ENCODE measurements around the gene FBXL14.

Gene FBXL14

DNA sequence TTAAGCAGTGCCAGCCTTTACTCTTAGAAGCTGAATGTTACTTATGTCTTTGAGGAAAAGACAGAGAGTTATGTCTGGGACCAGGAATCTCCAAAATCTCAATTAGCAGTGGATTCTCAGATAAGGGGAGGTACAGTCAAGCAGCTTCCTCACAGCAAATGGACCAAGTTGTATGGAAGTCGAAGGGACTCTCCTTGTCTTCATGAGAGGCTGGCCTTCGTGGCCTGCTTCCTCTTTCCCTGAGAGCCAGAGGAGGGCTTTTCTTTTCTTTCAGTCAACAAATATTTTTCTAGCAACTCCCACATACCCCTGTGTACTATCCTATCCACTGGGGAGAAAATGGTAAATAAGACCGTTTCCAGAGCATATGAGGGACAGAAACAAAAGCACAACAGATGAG, 28.0 kb upstream of the FBXL14 start:
- Histone ChIP-seq H3K79me2 (ENCODE audit: control insufficient read depth, insufficient read depth, low read length, poor library complexity) (no peaks in the 10 kb centered on the region), H3K14ac (ENCODE audit: low read length) (no peak overlapping the region), H4K91ac (ENCODE audit: low read depth, low read length) (no peak overlapping the region), H3K9ac (ENCODE audit: low read length) (no peak overlapping the region), H2AFZ (ENCODE audit: insufficient read depth, low read length, poor library complexity) (no peak overlapping the region), H3K36me3 (ENCODE audit: control insufficient read depth in 1 of 2, insufficient read depth in 2 of 2, low read length in 2 of 2) (no peaks in the 10 kb centered on the region), H3K4me1 (ENCODE audit: control insufficient read depth in 1 of 2, insufficient read depth in 2 of 2, low read length in 2 of 2) (peaks cover 6 to 11% of the 10 kb centered on the region in 2 experiments), H2BK12ac (ENCODE audit: low read length) (no peak overlapping the region), H3K4ac (ENCODE audit: low read depth, low read length) (no peak overlapping the region), H3K79me1 (ENCODE audit: low read length) (no peaks in the 10 kb centered on the region), H4K8ac (ENCODE audit: low read depth, low read length) (no peak overlapping the region), H3K4me3 (ENCODE audit: low read depth, low read length) (no peak overlapping the region), H3K9me3 (ENCODE audit: insufficient read depth, low read depth, low read length) (no peaks in the 10 kb centered on the region), H3K23ac (ENCODE audit: low read length) (no peak overlapping the region), H3K18ac (ENCODE audit: low read length) (no peak overlapping the region), H2BK5ac (ENCODE audit: low read depth, low read length, poor library complexity) (no peak overlapping the region), H4K12ac (ENCODE audit: low read depth, low read length) (no peak overlapping the region), H2BK120ac (ENCODE audit: insufficient read depth, low read length, poor library complexity) (no peak overlapping the region), H3K27me3 (ENCODE audit: insufficient read depth, low read length) (no peaks in the 10 kb centered on the region), H2AK5ac (ENCODE audit: low read length) (no peak overlapping the region), H3K4me2 (ENCODE audit: low read length) (no peak overlapping the region), H3K27ac (ENCODE audit: low read depth, low read length) (no peak overlapping the region)
- WGBS (ENCODE audit: extremely low coverage, insufficient coverage, insufficient read length) = no CpG with 5 or more reads among the region's 3 CpGs
- DNase-seq = no peak

DNA sequence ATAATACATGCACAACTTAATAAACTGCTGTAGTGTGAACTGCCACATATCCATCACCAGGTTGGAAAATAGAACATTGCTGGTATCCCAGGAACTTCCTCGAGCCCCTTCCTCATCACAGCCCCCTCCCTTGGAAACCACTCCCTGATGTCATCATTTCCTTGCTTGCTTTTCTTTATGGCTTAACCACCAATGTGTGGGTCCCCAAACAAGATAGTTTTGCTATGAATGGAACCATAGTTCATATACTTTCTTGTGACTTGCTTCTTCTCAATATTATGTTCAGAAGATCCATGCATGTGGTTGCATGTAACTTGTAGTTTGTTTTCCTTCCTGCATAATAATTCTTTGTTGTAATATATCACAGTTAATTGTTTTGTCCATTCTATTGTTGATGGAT, 25.7 kb upstream of the FBXL14 start:
- WGBS (ENCODE audit: extremely low coverage, insufficient coverage, insufficient read length) = no CpG with 5 or more reads among the region's 1 CpG

GRCh38 chr12:1619587-1619986, 25.2 kb upstream of the FBXL14 start:
- Histone ChIP-seq H4K8ac (ENCODE audit: low read depth, low read length) (no peak overlapping the region), H3K9ac (ENCODE audit: low read length) (no peak overlapping the region), H3K27ac (ENCODE audit: low read depth, low read length) (no peak overlapping the region), H2AK5ac (ENCODE audit: low read length) (no peak overlapping the region), H2AFZ (ENCODE audit: insufficient read depth, low read length, poor library complexity) (no peak overlapping the region), H2BK120ac (ENCODE audit: insufficient read depth, low read length, poor library complexity) (no peak overlapping the region), H3K18ac (ENCODE audit: low read length) (no peak overlapping the region), H3K4me2 (ENCODE audit: low read length) (no peak overlapping the region), H3K9me3 (ENCODE audit: insufficient read depth, low read depth, low read length) (no peaks in the 10 kb centered on the region), H2BK12ac (ENCODE audit: low read length) (no peak overlapping the region), H4K91ac (ENCODE audit: low read depth, low read length) (no peak overlapping the region), H3K4me3 (ENCODE audit: low read depth, low read length) (no peak overlapping the region), H3K14ac (ENCODE audit: low read length) (no peak overlapping the region), H4K12ac (ENCODE audit: low read depth, low read length) (no peak overlapping the region), H3K27me3 (ENCODE audit: insufficient read depth, low read length) (no peaks in the 10 kb centered on the region), H3K79me1 (ENCODE audit: low read length) (no peaks in the 10 kb centered on the region), H3K36me3 (ENCODE audit: control insufficient read depth in 1 of 2, insufficient read depth in 2 of 2, low read length in 2 of 2) (no peaks in the 10 kb centered on the region), H3K4me1 (ENCODE audit: control insufficient read depth in 1 of 2, insufficient read depth in 2 of 2, low read length in 2 of 2) (peaks cover 2 to 3% of the 10 kb centered on the region in 2 experiments), H3K4ac (ENCODE audit: low read depth, low read length) (no peak overlapping the region), H2BK5ac (ENCODE audit: low read depth, low read length, poor library complexity) (no peak overlapping the region), H3K79me2 (ENCODE audit: control insufficient read depth, insufficient read depth, low read length, poor library complexity) (no peaks in the 10 kb centered on the region), H3K23ac (ENCODE audit: low read length) (no peak overlapping the region)
- WGBS (ENCODE audit: extremely low coverage, insufficient coverage, insufficient read length) = no CpG with 5 or more reads among the region's 8 CpGs
- no peak for DNase-seq

More for the DNA sequence above, 25.7 kb upstream of the FBXL14 start:
- Histone ChIP-seq H3K79me2 (ENCODE audit: control insufficient read depth, insufficient read depth, low read length, poor library complexity) (no peaks in the 10 kb centered on the region), H2BK5ac (ENCODE audit: low read depth, low read length, poor library complexity) (no peak overlapping the region), H3K14ac (ENCODE audit: low read length) (no peak overlapping the region), H3K4ac (ENCODE audit: low read depth, low read length) (no peak overlapping the region), H2AK5ac (ENCODE audit: low read length) (no peak overlapping the region), H3K79me1 (ENCODE audit: low read length) (no peaks in the 10 kb centered on the region), H2BK120ac (ENCODE audit: insufficient read depth, low read length, poor library complexity) (no peak overlapping the region), H3K27ac (ENCODE audit: low read depth, low read length) (no peak overlapping the region), H3K27me3 (ENCODE audit: insufficient read depth, low read length) (no peaks in the 10 kb centered on the region), H3K23ac (ENCODE audit: low read length) (no peak overlapping the region), H3K9ac (ENCODE audit: low read length) (no peak overlapping the region), H2BK12ac (ENCODE audit: low read length) (no peak overlapping the region), H3K18ac (ENCODE audit: low read length) (no peak overlapping the region), H4K8ac (ENCODE audit: low read depth, low read length) (no peak overlapping the region), H2AFZ (ENCODE audit: insufficient read depth, low read length, poor library complexity) (no peak overlapping the region), H3K9me3 (ENCODE audit: insufficient read depth, low read depth, low read length) (no peaks in the 10 kb centered on the region), H3K4me3 (ENCODE audit: low read depth, low read length) (no peak overlapping the region), H3K4me1 (ENCODE audit: control insufficient read depth in 1 of 2, insufficient read depth in 2 of 2, low read length in 2 of 2) (peaks cover 2 to 7% of the 10 kb centered on the region in 2 experiments), H4K12ac (ENCODE audit: low read depth, low read length) (no peak overlapping the region), H3K4me2 (ENCODE audit: low read length) (no peak overlapping the region), H3K36me3 (ENCODE audit: control insufficient read depth in 1 of 2, insufficient read depth in 2 of 2, low read length in 2 of 2) (no peaks in the 10 kb centered on the region), H4K91ac (ENCODE audit: low read depth, low read length) (no peak overlapping the region)
- no peak for DNase-seq

DNA sequence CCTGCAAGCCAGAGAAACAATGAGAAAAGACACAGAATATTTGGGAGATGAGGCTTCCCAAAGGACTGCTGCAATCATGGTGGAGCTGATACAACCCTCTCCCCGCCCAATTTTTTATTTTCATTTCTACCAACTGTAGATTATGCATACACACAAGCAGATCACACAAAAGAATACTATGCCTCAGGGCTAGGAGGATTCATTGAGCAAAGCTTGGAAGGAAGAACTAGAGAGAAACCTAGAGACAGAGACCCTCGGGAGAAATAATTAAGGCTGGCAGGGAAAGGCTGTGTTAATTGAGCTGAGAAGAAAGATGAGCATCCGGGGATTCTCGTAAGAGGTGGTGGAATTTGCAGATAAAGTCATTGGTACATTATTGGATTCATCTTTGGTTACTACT, 24.8 kb upstream of the FBXL14 start:
- Histone ChIP-seq H3K79me1 (ENCODE audit: low read length) (no peaks in the 10 kb centered on the region), H2AK5ac (ENCODE audit: low read length) (no peak overlapping the region), H3K36me3 (ENCODE audit: control insufficient read depth in 1 of 2, insufficient read depth in 2 of 2, low read length in 2 of 2) (no peaks in the 10 kb centered on the region), H3K4me2 (ENCODE audit: low read length) (no peak overlapping the region), H3K4ac (ENCODE audit: low read depth, low read length) (no peak overlapping the region), H2BK5ac (ENCODE audit: low read depth, low read length, poor library complexity) (no peak overlapping the region), H3K23ac (ENCODE audit: low read length) (no peak overlapping the region), H3K27ac (ENCODE audit: low read depth, low read length) (no peak overlapping the region), H4K91ac (ENCODE audit: low read depth, low read length) (no peak overlapping the region), H3K27me3 (ENCODE audit: insufficient read depth, low read length) (no peaks in the 10 kb centered on the region), H3K79me2 (ENCODE audit: control insufficient read depth, insufficient read depth, low read length, poor library complexity) (no peaks in the 10 kb centered on the region), H3K9ac (ENCODE audit: low read length) (no peak overlapping the region), H3K4me3 (ENCODE audit: low read depth, low read length) (no peak overlapping the region), H4K8ac (ENCODE audit: low read depth, low read length) (no peak overlapping the region), H4K12ac (ENCODE audit: low read depth, low read length) (no peak overlapping the region), H3K4me1 (ENCODE audit: control insufficient read depth in 1 of 2, insufficient read depth in 2 of 2, low read length in 2 of 2) (peaks cover 2 to 3% of the 10 kb centered on the region in 2 experiments), H3K9me3 (ENCODE audit: insufficient read depth, low read depth, low read length) (no peaks in the 10 kb centered on the region), H2BK12ac (ENCODE audit: low read length) (no peak overlapping the region), H3K18ac (ENCODE audit: low read length) (no peak overlapping the region), H2AFZ (ENCODE audit: insufficient read depth, low read length, poor library complexity) (no peak overlapping the region), H3K14ac (ENCODE audit: low read length) (no peak overlapping the region), H2BK120ac (ENCODE audit: insufficient read depth, low read length, poor library complexity) (no peak overlapping the region)
- WGBS (ENCODE audit: extremely low coverage, insufficient coverage, insufficient read length) = no CpG with 5 or more reads among the region's 4 CpGs
- DNase-seq = no peak

Measured in trophoblast cell (in vitro differentiated cells and primary cell).